OCI-LY1 (cell line): ENCODE data around the gene CCDC86.

Experiments
- CTCF ChIP-seq: fragments of 200-600 bp; sonication (generic), shearing (Covaris generic); IDR thresholded peaks from 2 replicates; pipeline ENCODE4 v1.5.1; 2017; ENCODE audit warnings: mild to moderate bottlenecking, antibody characterized with exemption, low read length, moderate library complexity, mixed read lengths
- EZH2 ChIP-seq: fragments of 200-600 bp; sonication (generic), shearing (Covaris generic); IDR thresholded peaks from 2 replicates; pipeline ENCODE4 v1.8.0; 2017; ENCODE audit warnings: borderline replicate concordance, mixed run types, mild to moderate bottlenecking, antibody characterized with exemption, low read length, moderate library complexity, mixed read lengths

- TF ChIP-seq CTCF (no peak), EZH2 (no peak)
These were observed 16.1 kb upstream of the CCDC86 start for GRCh38 chr11:60825790-60826189.
